ENCODE measurements around the gene USP46. TPM values are rescaled to one million over a fixed set of nuclear protein-coding genes. Genes with fewer than 3 reads are reported as not detected.

Gene USP46
- total RNA-seq, 1 donor from 2014 or later: 11.2 TPM

Other genes with a start within 250 kb of the USP46 start
- not detected in 2 replicates for gene ERVMER34-1, start 92.1 kb upstream of the USP46 start, total RNA-seq
- 0.17 TPM in 2 replicates for gene RASL11B, start 203.0 kb upstream of the USP46 start, total RNA-seq

Data from T-helper 1 cell treated with Interleukin-12 subunit alpha and Interleukin-12 subunit beta and Interleukin-4 antibody, amounts not matched to agents 30 ng/mL and 1 ng/mL, for 36 hours (primary cell).